Measurements from ENCODE around the gene ATOH8.

The ATOH8 gene

GRCh38 chr2:85770786-85771409 is 17.1 kb downstream of the ATOH8 start:
- DNase-seq (ENCODE audit: low read depth) = no peak

- DNase-seq (ENCODE audit: low read depth) = no peak
Observed at GRCh38 chr2:85771486-85771885, 17.7 kb downstream of the ATOH8 start.

- DNase-seq (ENCODE audit: low read depth) = no peak
Observed at GRCh38 chr2:85772019-85772745, 18.4 kb downstream of the ATOH8 start.

- no peak for DNase-seq (ENCODE audit: low read depth)
Observed at GRCh38 chr2:85772841-85773491, 19.2 kb downstream of the ATOH8 start.

GRCh38 chr2:85773692-85774091 is 19.9 kb downstream of the ATOH8 start:
- DNase-seq (ENCODE audit: low read depth) = no peak

GRCh38 chr2:85774126-85774978 is 20.6 kb downstream of the ATOH8 start:
- DNase-seq (ENCODE audit: low read depth) = no peak

GRCh38 chr2:85775406-85776381 is 21.9 kb downstream of the ATOH8 start:
- DNase-seq (ENCODE audit: low read depth) = no peak

- no peak for DNase-seq (ENCODE audit: low read depth)
Observed at GRCh38 chr2:85776672-85777071, 22.9 kb downstream of the ATOH8 start.

GRCh38 chr2:85777441-85777861 is 23.7 kb downstream of the ATOH8 start:
- DNase-seq (ENCODE audit: low read depth) = no peak

- no peak for DNase-seq (ENCODE audit: low read depth)
Observed at GRCh38 chr2:85778646-85779379, 25.0 kb downstream of the ATOH8 start.

GRCh38 chr2:85779641-85780315 is 26.0 kb downstream of the ATOH8 start:
- no peak for DNase-seq (ENCODE audit: low read depth)

- no peak for DNase-seq (ENCODE audit: low read depth)
Observed at GRCh38 chr2:85780316-85781012, 26.7 kb downstream of the ATOH8 start.

- no peak for DNase-seq (ENCODE audit: low read depth)
Observed at GRCh38 chr2:85781013-85781332, 27.2 kb downstream of the ATOH8 start.

- DNase-seq (ENCODE audit: low read depth) = no peak
Observed at GRCh38 chr2:85783796-85784195, 30.0 kb downstream of the ATOH8 start.

GRCh38 chr2:85784474-85784986 is 30.7 kb downstream of the ATOH8 start:
- DNase-seq (ENCODE audit: low read depth) = no peak

- no peak for DNase-seq (ENCODE audit: low read depth)
Observed at GRCh38 chr2:85785027-85785822, 31.4 kb downstream of the ATOH8 start.

GRCh38 chr2:85785871-85786270 is 32.1 kb downstream of the ATOH8 start:
- no peak for DNase-seq (ENCODE audit: low read depth)

- no peak for DNase-seq (ENCODE audit: low read depth)
Observed at GRCh38 chr2:85786444-85786843, 32.7 kb downstream of the ATOH8 start.

Measured in activated T-helper 1 cell treated with Interleukin-2 at 50 U/mL for 16 hours (primary cell).